HG02970 (cell line): ENCODE data around the gene CDC42BPA.
"Not testable (repeated sequence)": the region's sequence is repeated elsewhere in the genome, so short reads cannot be mapped to it uniquely, and the experiment has no call there.

Experiments used
- ATAC-seq: cut with Tn5 transposase; IDR thresholded peaks from one replicate; pipeline ENCODE4 v1.9.1; 2021; ENCODE audit warnings: mild to moderate bottlenecking, moderate library complexity, moderate number of reproducible peaks; ENCODE audit not compliant: unreplicated experiment, low FRiP score

The CDC42BPA gene

GRCh38 chr1:227318016-227318852 is at the start of gene CDC42BPA:
CDC42BPA (minus strand) TSS chr1:227318492; CDS start chr1:227317182, 1,310 bp downstream.
- ATAC-seq, result no peak

GRCh38 chr1:227368009-227368408 is 49.7 kb upstream of the CDC42BPA start:
- no peak for ATAC-seq

GRCh38 chr1:227365473-227366431 is 47.5 kb upstream of the CDC42BPA start:
- ATAC-seq, result no peak

GRCh38 chr1:227364657-227365056 is 46.4 kb upstream of the CDC42BPA start:
- no peak for ATAC-seq

GRCh38 chr1:227363825-227364224 is 45.5 kb upstream of the CDC42BPA start:
- no peak for ATAC-seq

GRCh38 chr1:227362039-227362438 is 43.7 kb upstream of the CDC42BPA start:
- no peak for ATAC-seq

GRCh38 chr1:227357927-227358302 is 39.6 kb upstream of the CDC42BPA start:
- no peak for ATAC-seq

GRCh38 chr1:227357171-227357926 is 39.1 kb upstream of the CDC42BPA start:
- no peak for ATAC-seq

- no peak for ATAC-seq
Observed at GRCh38 chr1:227356620-227357146, 38.4 kb upstream of the CDC42BPA start.

GRCh38 chr1:227355542-227356245 is 37.4 kb upstream of the CDC42BPA start:
- no peak for ATAC-seq

GRCh38 chr1:227353186-227353585 is 34.9 kb upstream of the CDC42BPA start:
- ATAC-seq, result no peak

- ATAC-seq, result not testable (repeated sequence)
Observed at GRCh38 chr1:227352164-227352563, 33.9 kb upstream of the CDC42BPA start.

- no peak for ATAC-seq
Observed at GRCh38 chr1:227351443-227351842, 33.2 kb upstream of the CDC42BPA start.

- no peak for ATAC-seq
Observed at GRCh38 chr1:227349967-227350366, 31.7 kb upstream of the CDC42BPA start.

GRCh38 chr1:227343727-227344551 is 25.6 kb upstream of the CDC42BPA start:
- ATAC-seq, result no peak

GRCh38 chr1:227343206-227343605 is 24.9 kb upstream of the CDC42BPA start:
- ATAC-seq, result no peak

GRCh38 chr1:227342075-227342829 is 24.0 kb upstream of the CDC42BPA start:
- no peak for ATAC-seq

- ATAC-seq, result not testable (repeated sequence)
Observed at GRCh38 chr1:227336136-227336535, 17.8 kb upstream of the CDC42BPA start.
